22Rv1 (cell line): ENCODE measurements around the gene SLX4.

Experiments
- ZFX ChIP-seq: fragments of 450-650 bp; IDR thresholded peaks from 2 replicates; pipeline ENCODE4 v1.6.1; 2017; ENCODE audit warnings: antibody characterized with exemption, borderline replicate concordance
- TF ChIP-seq, protein P1 (sequence below): fragments of 450-650 bp; IDR thresholded peaks from 2 replicates; pipeline ENCODE4 v1.5.1; 2017; ENCODE audit warnings: mild to moderate bottlenecking

DNA sequence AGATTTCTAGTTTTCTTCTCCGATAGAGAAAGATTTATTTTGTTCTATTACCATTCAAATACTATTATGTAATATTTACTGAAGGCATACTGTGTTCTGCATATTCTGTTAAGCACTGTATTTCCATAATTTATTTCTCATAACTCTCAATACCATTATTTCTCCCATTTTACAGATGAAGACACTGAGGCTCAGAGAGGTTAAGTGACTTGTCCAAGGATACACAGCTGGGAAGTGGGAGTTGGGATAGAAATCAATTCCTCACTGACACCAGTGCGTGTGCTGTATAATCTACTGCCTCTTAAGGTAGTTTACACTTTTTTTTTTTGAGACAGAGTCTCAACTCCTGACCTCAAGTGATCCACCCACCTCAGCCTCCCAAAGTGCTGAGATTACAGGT, 41.6 kb downstream of the SLX4 start:
- TF ChIP-seq, protein P1, sequence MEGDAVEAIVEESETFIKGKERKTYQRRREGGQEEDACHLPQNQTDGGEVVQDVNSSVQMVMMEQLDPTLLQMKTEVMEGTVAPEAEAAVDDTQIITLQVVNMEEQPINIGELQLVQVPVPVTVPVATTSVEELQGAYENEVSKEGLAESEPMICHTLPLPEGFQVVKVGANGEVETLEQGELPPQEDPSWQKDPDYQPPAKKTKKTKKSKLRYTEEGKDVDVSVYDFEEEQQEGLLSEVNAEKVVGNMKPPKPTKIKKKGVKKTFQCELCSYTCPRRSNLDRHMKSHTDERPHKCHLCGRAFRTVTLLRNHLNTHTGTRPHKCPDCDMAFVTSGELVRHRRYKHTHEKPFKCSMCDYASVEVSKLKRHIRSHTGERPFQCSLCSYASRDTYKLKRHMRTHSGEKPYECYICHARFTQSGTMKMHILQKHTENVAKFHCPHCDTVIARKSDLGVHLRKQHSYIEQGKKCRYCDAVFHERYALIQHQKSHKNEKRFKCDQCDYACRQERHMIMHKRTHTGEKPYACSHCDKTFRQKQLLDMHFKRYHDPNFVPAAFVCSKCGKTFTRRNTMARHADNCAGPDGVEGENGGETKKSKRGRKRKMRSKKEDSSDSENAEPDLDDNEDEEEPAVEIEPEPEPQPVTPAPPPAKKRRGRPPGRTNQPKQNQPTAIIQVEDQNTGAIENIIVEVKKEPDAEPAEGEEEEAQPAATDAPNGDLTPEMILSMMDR = no peak
- no peak for TF ChIP-seq ZFX
